Stimulated activated CD8-positive, alpha-beta memory T cell treated with anti-CD3 and anti-CD28 coated beads, Interleukin-15, amount 100 ng/mL, for 48 hours (primary cell): ENCODE measurements around the gene KIR2DL3.
"Not testable (repeated sequence)": the region's sequence is repeated elsewhere in the genome, so short reads cannot be mapped to it uniquely, and the experiment has no call there.

Experiments
- DNase-seq, 2 donors: peaks; one replicate each; pipeline ENCODE4 v3.0.0-alpha.2; 2020; ENCODE audit warnings: low read depth in 2 of 2

Gene KIR2DL3

DNA sequence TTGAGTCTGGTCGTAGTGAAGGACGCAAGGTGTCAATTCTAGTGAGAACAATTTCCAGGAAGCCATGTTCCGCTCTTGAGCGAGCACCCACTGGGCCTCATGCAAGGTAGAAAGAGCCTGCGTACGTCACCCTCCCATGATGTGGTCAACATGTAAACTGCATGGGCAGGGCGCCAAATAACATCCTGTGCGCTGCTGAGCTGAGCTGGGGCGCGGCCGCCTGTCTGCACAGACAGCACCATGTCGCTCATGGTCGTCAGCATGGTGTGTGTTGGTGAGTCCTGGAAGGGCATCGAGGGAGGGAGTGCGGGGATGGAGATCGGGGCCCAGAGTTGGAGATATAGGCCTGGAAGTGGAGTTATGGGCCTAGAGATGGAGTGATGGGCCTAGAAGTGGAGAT lies at the start of gene KIR2DL3:
TSS of gene KIR2DL3 (plus strand) at position 208 of the 400 bp plus-strand sequence. CDS start at position 241, 33 bp downstream.
- DNase-seq, result not testable (repeated sequence)

DNA sequence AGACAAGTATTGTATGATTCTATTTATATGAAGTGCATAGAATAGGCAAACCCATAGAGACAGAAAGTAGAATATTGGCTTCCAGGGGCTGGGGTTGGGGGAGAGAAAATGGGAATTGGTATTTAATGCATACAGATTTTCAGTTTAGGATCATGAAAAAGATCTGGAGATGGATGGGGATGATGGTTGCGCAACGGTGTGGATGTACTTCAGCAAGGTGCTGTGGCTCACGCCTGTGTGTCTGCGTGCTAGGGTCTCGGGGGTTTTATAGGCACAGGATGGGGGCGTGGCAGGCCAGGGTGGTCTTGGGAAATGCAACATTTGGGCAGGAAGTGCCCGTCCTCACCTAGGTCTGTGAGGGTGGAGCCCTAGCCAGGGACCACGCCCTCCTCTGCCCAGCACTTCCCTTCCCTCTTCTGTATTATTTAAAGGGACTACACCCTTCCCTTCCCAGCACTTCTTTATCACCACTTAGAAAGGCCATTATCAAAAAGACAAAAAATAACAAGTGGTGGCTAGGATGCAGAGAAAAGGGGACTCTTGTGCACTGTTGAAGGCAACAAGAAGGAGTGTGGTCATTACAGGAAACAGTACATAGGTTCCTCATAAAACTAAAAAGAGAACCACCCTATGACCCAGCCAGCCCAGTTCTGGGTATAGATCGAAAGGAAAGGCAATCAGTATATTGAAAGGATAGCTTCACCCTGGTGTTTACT lies 46.6 kb upstream of the KIR2DL3 start:
- DNase-seq, result no peak

DNA sequence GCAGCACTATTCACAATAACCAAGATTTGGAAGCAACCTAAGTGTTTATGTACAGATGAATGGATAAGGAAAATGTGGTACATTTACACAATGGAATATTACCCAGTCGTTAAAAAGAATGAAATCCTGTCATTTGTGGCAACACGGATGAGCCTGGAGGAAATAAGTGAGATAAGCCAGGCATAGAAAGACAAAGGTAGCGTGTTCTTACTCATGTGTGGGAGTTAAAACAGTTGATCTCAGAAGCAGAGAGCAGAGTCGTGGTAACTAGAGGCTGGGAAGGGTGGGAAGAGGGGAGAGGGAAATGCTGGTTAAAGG lies 46.1 kb upstream of the KIR2DL3 start:
- DNase-seq, result no peak

DNA sequence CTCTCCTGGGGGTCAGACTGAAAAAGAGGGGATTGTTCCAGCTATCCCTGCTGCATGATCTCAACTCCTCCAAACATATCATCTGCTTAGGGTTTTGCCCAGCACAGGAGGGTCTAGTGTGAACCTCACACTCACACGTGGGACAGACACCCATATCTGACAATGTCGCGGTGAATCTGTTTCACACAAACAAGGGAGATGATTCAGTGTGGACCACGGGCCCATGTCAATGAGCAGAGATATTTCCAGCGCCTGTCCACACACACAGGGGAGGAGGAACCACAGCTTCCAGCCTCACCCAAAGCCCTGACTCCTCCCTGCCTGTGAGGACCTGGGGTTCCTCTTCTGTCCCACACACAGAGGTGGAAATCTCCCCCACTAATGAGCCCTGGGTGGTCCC lies 43.7 kb upstream of the KIR2DL3 start:
- no peak for DNase-seq

DNA sequence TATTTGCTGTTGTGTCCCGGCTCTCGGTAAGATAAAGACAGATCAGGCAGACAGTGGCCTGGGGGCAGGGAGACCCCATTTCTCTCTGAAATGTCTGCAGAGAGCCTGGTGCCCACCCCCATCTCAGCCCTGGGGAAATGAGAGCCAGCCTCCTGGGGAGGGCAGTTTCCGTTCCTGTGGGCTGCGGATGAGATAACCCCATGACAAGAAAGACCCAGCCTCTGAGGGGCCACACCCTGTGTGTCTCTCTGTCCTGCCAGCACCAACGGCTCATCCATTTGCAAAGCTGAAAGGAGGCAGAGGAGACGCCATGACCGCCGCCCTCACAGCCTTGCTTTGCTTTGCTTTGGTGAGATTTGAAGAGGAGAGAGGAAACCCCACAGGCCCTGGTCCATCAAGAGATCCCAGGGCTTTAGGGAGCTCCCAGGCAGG lies 42.2 kb upstream of the KIR2DL3 start:
- no peak for DNase-seq

DNA sequence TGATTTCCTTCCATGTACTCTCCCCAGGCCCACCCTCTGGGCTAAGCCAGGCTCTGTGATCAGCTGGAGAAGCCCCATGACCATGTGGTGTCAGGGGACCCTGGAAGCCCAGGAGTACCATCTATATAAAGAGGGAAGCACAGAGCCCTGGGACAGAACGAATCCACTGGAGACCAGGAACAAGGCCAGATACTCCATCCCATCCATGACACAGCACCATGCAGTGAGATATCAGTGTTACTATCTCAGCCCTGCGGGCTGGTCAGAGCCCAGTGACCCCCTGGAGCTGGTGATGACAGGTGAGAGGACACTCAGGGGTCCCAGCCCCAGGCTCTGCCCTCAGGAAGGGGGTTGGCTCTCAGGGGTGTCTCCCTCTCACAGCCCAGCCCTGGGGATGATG lies 41.5 kb upstream of the KIR2DL3 start:
- no peak for DNase-seq

DNA sequence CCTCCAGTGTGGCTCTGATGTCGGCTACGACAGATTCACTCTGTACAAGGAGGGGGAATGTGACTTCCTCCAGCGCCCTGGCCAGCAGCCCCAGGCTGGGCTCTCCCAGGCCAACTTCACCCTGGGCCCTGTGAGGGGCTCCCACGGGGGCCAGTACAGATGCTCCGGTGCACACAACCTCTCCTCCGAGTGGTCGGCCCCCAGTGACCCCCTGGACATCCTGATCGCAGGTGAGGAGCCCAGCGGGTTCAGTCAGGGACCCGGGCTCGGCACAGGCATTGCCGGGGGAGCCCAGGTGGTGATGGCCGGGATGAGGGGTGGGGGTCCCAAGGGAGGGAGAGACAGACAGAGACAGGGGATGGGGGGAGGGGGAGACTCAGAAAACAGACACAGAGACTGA lies 40.6 kb upstream of the KIR2DL3 start:
- DNase-seq, result not testable (repeated sequence)

DNA sequence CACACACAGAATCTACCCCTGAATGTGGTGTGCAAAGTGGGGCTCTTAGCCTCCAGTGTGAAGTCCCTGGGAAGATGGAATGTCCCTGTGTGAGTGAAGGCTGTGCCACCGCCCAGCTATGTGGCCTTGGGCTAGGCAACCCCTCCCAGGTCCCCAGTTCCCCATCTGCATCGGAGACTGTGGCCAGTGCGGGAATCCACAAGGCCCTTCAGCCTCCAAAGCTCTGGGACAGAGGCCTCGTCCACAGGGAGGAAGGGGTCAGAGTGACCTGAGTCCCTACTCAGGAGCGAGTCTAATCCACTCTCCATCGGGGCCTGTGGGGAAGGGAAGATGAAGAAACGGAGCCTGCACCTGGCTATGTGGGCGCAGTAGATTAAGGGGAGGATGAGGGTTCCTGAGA lies 33.4 kb upstream of the KIR2DL3 start:
- no peak for DNase-seq

DNA sequence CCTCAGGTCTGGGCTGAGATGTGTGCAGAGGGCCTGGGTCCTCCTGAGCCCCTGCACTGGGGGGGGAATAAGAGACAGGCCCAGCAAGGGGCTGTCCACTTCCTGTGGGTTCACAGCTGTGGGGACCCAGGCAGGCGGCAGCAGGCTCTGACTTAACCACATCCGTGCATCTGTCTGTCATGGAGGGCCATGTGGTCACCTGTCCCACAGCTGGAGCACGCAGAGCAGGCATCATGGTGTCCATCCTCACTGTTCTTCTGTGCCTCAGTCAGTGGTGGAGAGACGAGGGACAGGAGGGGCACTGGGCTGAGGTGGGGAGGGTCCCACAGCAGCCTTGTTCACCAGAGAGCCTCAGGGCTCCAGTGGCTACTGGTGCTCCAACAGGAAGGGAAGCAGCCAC lies 30.4 kb upstream of the KIR2DL3 start:
- DNase-seq, result no peak

DNA sequence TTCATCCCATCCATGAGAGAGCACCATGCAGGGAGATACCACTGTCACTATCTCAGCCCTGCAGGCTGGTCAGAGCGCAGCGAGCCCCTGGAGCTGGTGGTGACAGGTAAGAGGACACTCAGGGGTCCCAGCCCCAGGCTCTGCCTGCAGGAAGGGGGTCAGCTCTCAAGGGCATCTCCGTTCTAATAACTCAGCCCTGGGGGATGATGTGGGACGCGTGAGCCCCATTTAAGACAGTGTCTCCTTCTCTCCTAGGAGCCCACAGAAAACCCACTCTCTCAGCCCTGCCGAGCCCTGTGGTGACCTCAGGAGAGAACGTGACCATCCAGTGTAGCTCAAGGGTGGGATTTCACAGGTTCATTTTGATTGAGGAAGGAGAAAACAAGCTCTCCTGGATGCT lies 29.5 kb upstream of the KIR2DL3 start:
- no peak for DNase-seq

DNA sequence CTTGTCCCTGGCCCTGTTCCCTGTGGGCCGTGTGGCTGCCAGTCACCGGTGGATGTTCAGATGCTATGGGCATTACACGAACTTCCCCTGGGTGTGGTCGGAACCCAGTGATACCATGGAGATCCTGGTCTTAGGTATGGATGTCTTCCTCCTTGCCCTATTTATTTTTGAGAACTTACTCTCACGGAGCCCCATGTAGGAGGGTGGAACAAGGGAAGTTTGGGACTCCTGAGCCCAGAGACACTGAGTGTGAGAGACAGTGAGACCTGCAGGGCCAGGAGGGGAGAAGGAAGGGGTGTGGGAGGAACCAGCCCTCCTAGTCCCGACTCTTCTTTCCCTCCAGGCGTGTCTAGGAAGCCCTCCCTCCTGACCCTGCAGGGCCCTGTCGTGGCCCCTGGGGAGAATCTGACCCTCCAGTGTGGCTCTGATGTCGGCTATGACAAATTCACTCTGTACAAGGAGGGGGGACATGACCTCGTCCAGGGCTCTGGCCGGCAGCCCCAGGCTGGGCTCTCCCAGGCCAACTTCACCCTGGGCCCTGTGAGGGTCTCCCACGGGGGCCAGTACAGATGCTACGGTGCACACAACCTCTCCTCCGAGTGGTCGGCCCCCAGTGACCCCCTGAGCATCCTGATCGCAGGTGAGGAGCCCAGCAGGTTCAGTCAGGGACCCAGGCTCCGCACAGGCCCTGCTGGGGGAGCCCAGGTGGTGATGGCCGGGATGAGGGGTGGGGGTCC lies 28.9 kb upstream of the KIR2DL3 start:
- DNase-seq, result no peak

DNA sequence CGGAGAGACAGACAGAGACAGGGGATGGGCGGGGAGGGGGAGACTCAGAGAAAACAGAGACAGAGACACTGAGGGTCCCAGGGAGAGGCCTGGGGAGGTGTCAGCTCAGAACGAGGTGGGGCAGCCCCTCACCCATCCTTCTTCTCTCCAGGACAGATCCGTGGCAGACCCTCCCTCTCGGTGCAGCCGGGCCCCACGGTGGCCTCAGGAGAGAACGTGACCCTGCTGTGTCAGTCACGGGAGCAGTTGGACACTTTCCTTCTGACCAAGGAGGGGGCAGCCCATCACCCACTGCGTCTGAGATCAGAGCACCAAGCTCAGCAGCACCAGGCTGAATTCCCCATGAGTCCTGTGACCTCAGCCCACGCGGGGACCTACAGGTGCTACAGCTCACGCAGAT lies 28.4 kb upstream of the KIR2DL3 start:
- not testable (repeated sequence) for DNase-seq

DNA sequence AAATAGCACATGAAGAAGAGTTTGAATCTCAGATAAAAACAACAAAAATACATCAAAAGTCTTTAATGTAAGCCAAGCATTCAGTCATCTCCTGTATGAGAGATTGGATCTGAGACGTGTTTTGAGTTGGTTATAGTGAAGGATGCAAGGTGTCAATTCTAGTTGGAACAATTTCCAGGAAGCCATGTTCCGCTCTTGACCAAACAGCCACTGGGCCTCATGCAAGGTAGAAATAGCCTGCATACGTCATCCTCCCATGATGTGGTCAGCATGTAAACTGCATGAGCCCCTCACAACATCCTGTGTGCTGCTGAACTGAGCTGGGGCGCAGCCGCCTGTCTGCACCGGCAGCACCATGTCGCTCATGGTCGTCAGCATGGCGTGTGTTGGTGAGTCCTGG lies 14.2 kb upstream of the KIR2DL3 start, which contains the start of gene KIR3DL3:
TSS of gene KIR3DL3 (plus strand) at position 301 of the 400 bp plus-strand sequence. CDS start at position 356, 55 bp downstream.
- DNase-seq, result no peak

DNA sequence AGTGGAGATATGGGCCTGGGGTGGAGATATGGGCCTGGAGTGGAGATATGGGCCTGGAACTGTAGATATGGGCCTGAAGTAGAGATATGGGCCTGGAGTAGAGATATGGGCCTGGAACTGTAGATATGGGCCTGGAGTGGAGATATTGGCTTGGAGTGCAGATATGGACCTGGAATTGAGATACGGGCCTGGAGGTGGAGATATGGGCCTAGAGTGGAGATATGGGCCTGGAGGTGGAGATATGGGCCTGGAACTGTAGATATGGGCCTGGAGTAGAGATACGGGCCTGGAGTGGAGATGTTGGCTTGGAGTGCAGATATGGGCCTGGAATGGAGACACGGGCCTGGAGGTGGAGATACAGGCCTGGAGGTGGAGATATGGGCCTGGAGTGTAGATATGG lies 13.7 kb upstream of the KIR2DL3 start:
- DNase-seq, result no peak

DNA sequence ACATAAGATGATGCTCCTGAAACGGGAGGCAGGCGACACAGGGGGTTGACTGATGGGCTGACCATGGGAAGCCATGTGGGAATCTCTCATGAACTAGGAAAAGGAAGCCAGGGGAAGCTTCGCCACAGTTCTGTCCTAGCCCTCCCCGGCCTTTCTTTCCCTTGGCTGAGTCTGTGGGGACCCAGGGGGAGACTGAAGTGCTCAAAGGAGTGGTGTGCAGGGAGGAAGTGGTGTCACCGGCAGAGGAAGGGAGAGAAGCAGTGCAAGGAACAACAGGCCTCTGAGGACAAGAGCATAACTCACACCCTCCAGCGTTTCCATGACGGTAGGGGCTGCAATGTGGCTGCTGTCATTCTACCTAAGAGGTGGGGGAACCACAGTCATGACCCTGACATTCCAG lies 13.0 kb upstream of the KIR2DL3 start:
- no peak for DNase-seq

DNA sequence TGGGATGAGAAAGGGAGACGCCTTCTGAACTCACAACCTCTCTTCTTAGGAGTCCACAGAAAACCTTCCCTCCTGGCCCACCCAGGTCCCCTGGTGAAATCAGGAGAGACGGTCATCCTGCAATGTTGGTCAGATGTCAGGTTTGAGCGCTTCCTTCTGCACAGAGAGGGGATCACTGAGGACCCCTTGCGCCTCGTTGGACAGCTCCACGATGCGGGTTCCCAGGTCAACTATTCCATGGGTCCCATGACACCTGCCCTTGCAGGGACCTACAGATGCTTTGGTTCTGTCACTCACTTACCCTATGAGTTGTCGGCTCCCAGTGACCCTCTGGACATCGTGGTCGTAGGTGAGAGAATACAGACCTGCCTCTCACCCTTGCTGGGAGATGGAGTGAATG lies 10.8 kb upstream of the KIR2DL3 start:
- DNase-seq, result no peak

DNA sequence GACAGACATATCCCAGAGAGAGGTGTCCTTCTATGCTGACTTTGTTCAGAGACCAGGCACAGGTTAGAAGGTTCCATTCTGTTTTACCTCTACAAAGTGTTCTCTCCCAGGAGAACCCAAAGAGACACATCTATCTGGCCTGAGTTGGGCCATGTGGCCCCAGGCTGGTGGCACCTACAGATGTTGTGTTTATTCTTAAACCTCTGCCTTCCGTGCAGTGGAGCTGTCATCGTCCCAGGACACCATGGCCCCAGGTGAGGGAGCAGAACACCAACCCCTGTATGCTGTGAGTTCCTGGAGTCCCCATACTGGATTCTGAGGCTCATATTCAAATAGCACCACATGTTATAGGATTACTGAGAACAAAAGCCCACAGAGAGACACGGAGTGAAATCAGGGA lies 10.1 kb upstream of the KIR2DL3 start:
- DNase-seq, result no peak

DNA sequence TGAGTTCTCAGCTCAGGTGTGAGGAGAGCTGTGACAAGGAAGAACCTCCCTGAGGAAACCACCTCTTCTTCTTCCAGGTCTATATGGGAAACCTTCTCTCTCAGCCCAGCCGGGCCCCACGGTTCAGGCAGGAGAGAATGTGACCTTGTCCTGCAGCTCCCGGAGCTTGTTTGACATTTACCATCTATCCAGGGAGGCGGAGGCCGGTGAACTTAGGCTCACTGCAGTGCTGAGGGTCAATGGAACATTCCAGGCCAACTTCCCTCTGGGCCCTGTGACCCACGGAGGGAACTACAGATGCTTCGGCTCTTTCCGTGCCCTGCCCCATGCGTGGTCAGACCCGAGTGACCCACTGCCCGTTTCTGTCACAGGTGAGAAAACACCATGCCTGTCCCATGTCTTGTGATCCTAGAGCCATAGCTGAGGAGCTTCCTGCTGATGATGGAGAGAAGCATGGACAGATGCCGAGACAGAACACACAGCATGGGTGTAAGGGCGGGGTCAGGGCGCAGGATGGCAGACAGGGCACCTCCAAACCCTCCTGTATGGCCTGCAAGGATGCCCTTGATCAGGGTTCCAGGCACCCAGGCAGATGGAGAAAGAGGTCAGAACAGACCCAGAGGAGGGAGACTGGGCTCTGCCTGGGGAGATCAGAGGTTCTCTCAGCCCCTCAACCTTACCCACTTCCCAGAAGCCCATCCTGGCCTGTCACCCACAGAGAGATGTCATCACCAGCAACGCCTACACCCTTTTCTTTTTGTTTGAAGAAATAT lies 8.7 kb upstream of the KIR2DL3 start:
- DNase-seq, result no peak

DNA sequence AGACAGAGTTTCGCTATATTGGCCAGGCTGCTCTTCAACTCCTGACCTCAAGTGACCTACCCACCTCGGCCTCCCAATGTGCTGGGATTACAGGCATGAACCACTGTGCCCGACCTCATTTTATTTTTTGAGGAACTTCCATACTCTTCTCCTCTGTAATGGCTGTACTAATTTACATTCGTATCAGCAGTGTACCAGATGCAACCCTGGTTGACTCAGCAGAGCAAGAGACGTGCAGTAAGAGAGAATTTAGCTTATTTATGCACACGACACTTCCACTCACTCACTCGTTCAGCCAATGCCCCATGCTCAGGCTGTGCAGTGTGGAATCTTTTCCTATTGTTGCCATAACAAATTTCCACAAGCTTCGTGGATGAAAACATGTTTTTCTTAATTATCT lies 7.1 kb upstream of the KIR2DL3 start:
- no peak for DNase-seq

DNA sequence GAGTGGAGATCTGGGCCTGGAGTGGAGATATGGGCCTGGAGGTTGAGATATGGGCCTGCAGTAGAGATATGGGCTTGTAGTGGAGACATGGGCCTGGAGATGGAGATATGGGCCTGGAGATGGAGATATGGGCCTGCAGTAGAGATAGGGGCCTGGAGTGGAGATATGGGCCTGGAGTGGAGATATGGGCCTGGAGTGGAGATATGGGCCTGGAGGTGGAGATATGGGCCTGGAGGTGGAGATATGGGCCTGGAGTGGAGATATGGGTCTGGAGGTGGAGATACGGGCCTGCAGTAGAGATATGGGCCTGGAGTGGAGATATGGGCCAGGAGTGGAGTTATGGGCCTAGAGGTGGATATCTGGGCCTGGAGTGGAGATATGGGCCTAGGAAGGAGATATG lies 402 bp downstream of the KIR2DL3 start:
- DNase-seq, result no peak

DNA sequence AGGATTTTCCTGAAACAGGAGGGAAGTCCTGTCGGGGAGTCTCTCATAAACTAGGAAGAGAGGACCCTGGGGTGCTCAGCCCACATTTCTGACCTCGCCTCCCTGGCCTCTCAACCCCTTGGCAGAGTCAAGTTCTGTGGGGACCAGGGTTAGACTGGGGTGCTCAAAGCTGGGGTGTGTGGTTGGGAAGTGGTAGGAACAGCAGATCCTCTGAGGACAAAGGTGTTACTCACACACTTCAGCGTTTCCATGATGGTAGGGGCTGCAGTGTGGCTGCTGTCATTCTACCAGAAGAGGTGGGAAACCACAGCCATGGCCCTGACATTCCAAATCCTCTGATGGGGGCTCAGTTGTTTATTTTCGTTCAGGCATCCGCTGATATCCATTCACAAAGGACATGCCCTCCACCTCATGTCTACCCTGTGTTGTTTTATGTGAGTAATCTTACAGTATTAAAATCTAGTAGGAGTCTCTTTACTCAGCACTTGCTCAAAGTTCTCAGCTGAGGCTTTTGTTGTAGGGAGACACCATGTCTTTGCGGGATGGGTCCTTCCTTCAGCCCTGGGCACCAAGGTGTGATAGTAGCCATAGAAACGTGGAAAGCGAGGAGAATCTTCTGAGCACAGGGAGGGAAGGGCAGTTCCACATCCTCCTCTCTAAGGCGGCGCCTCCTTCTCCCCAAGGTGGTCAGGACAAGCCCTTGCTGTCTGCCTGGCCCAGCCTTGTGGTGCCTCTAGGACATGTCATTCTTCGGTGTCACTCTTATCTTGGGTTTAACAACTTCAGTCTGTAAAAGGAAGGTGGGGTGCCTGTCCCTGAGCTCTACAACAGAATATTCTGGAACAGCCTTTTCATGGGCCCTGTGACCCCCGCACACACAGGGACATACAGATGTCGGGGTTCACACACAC lies 1.5 kb downstream of the KIR2DL3 start:
- no peak for DNase-seq

DNA sequence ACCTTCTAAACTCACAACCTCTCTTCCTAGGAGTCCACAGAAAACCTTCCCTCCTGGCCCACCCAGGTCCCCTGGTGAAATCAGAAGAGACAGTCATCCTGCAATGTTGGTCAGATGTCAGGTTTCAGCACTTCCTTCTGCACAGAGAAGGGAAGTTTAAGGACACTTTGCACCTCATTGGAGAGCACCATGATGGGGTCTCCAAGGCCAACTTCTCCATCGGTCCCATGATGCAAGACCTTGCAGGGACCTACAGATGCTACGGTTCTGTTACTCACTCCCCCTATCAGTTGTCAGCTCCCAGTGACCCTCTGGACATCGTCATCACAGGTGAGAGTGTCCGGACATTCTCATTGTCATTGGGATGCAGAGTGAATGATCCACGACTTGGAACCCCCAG lies 3.6 kb downstream of the KIR2DL3 start:
- DNase-seq, result not testable (repeated sequence)
